Astrocyte (in vitro differentiated cells and primary cell): ENCODE results near the gene PCDHGB2.

ENCODE experiments used
- EZH2 ChIP-seq: IDR thresholded peaks from 2 replicates; pipeline ENCODE4 v1.6.1; 2012; ENCODE audit warnings: mild to moderate bottlenecking, low read length, inconsistent platforms; ENCODE audit not compliant: insufficient read depth
- TF ChIP-seq, protein P1 (sequence below): IDR thresholded peaks from 2 replicates; pipeline ENCODE4 v1.5.1; 2011; ENCODE audit warnings: low read depth, mild to moderate bottlenecking, inconsistent platforms, low read length, moderate library complexity; ENCODE audit not compliant: insufficient read depth

GRCh38 chr5:141384471-141385267 is 24.9 kb downstream of the PCDHGB2 start:
- TF ChIP-seq, protein P1, sequence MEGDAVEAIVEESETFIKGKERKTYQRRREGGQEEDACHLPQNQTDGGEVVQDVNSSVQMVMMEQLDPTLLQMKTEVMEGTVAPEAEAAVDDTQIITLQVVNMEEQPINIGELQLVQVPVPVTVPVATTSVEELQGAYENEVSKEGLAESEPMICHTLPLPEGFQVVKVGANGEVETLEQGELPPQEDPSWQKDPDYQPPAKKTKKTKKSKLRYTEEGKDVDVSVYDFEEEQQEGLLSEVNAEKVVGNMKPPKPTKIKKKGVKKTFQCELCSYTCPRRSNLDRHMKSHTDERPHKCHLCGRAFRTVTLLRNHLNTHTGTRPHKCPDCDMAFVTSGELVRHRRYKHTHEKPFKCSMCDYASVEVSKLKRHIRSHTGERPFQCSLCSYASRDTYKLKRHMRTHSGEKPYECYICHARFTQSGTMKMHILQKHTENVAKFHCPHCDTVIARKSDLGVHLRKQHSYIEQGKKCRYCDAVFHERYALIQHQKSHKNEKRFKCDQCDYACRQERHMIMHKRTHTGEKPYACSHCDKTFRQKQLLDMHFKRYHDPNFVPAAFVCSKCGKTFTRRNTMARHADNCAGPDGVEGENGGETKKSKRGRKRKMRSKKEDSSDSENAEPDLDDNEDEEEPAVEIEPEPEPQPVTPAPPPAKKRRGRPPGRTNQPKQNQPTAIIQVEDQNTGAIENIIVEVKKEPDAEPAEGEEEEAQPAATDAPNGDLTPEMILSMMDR, result no peak
- no peak for TF ChIP-seq EZH2
